ENCODE measurements around the gene ORC1. TPM values are rescaled to one million over a fixed set of nuclear protein-coding genes. Genes with fewer than 3 reads are reported as not detected.

The ORC1 gene
- total RNA-seq, 1 experiment from 2014 or later: 14.3 TPM

DNA sequence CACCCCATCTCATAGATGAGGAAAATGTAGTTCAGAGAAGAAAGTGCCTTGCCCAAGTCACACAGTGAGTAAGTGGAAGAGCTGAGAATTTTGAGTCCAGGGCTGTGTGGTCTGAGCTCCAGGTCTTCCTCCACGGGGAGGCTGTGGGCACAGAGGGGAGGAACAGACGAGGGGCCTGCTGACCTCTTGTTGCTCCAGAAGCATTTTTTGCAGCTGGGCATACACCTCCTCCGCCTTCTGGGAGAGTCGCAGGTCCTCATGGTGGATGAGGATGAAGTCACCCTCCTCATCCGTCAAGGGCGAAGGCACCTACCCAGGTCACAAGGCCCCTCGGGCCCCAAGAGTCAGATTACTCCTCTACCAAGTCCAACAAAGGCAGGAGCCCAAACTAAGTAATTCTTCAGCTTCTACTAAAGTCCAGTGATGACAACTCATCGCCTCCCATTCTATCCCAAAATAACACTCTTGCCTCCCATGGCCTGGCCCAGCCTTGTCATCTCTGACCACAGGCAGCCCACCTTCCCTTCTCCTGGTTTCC lies 47.3 kb downstream of the ORC1 start:
- BruUV-seq (replicated peaks): no TSS peak
- no peak for ATAC-seq
- Histone ChIP-seq H3K4me1 (ENCODE audit: control insufficient read depth, insufficient read depth, low read length) (no peaks in the 10 kb centered on the region), H3K9me3 (ENCODE audit: control insufficient read depth, insufficient read depth, low read depth, low read length) (no peaks in the 10 kb centered on the region), H3K36me3 (ENCODE audit: control insufficient read depth, insufficient read depth, low read length) (peaks cover 22% of the 10 kb centered on the region), H3K27me3 (ENCODE audit: control insufficient read depth, insufficient read depth, low read length) (no peaks in the 10 kb centered on the region), H3K4me3 (ENCODE audit: low read depth in 2 of 2, low read length in 2 of 2) (no peak overlapping the region), H3K27ac (ENCODE audit: low read length) (no peak overlapping the region)
- TF ChIP-seq, protein P1, sequence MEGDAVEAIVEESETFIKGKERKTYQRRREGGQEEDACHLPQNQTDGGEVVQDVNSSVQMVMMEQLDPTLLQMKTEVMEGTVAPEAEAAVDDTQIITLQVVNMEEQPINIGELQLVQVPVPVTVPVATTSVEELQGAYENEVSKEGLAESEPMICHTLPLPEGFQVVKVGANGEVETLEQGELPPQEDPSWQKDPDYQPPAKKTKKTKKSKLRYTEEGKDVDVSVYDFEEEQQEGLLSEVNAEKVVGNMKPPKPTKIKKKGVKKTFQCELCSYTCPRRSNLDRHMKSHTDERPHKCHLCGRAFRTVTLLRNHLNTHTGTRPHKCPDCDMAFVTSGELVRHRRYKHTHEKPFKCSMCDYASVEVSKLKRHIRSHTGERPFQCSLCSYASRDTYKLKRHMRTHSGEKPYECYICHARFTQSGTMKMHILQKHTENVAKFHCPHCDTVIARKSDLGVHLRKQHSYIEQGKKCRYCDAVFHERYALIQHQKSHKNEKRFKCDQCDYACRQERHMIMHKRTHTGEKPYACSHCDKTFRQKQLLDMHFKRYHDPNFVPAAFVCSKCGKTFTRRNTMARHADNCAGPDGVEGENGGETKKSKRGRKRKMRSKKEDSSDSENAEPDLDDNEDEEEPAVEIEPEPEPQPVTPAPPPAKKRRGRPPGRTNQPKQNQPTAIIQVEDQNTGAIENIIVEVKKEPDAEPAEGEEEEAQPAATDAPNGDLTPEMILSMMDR (IDR thresholded peaks at IDR 0.05): no peak
- TF ChIP-seq SIN3A (IDR thresholded peaks at IDR 0.05; ENCODE audit: borderline replicate concordance, insufficient read depth, low read depth, low read length) (no peak), TCF7L2 (IDR thresholded peaks at IDR 0.05; ENCODE audit: low read depth, low read length) (no peak), POLR2AphosphoS5 (IDR thresholded peaks at IDR 0.05; ENCODE audit: low read depth, low read length) (no peak)
- TF ChIP-seq, protein P2, sequence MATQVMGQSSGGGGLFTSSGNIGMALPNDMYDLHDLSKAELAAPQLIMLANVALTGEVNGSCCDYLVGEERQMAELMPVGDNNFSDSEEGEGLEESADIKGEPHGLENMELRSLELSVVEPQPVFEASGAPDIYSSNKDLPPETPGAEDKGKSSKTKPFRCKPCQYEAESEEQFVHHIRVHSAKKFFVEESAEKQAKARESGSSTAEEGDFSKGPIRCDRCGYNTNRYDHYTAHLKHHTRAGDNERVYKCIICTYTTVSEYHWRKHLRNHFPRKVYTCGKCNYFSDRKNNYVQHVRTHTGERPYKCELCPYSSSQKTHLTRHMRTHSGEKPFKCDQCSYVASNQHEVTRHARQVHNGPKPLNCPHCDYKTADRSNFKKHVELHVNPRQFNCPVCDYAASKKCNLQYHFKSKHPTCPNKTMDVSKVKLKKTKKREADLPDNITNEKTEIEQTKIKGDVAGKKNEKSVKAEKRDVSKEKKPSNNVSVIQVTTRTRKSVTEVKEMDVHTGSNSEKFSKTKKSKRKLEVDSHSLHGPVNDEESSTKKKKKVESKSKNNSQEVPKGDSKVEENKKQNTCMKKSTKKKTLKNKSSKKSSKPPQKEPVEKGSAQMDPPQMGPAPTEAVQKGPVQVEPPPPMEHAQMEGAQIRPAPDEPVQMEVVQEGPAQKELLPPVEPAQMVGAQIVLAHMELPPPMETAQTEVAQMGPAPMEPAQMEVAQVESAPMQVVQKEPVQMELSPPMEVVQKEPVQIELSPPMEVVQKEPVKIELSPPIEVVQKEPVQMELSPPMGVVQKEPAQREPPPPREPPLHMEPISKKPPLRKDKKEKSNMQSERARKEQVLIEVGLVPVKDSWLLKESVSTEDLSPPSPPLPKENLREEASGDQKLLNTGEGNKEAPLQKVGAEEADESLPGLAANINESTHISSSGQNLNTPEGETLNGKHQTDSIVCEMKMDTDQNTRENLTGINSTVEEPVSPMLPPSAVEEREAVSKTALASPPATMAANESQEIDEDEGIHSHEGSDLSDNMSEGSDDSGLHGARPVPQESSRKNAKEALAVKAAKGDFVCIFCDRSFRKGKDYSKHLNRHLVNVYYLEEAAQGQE (IDR thresholded peaks at IDR 0.05; ENCODE audit: insufficient read depth in 1 of 2, low read depth in 2 of 2, low read length in 1 of 2): no peak
- no peak for DNase-seq (ENCODE audit: low read depth, low spot score)
- intact Hi-C loops (cut with micrococcal nuclease; ENCODE audit: unreplicated experiment) (no loop called here), in situ Hi-C loops (cut with HindIII; ENCODE audit: low pct_unique_long_range_greater_than_20kb, low sequenced_read_pairs) (no loop called here)
- CTCF ChIA-PET: no interaction called here
- POLR2A ChIA-PET: no interaction called here

DNA sequence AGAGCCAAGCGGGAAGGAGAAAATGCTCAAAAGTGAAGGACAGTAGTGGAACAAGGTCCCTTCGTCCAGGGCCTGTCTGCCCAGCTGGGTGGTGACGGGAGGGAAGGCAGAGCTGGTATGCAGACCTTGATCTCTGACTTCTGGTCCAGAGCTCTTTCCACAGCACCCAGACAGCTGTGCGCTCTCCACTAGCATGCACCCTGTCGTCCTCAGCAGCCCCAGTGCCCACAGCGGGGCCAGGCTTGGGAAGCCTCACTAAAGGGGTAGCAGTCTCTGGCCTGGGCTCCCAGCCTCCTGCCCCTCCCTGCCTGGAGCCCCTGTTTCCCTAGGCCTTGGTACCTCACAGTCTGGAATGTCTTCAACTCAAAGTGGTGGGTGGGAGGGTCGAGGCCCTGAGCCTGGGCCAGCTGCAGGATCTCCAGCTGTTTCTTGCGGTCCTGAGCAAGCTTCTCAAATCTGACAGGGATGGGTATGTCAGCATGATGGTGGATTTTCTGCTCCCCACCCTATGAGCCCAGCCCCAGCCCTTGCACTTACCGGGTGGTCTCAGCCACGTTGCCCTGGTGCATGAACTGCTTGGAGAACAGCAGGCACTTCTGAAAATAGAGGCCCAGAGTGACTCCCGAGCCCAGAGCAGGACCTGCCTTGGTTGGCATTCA lies 48.2 kb downstream of the ORC1 start:
- Histone ChIP-seq H3K9me3 (ENCODE audit: control insufficient read depth, insufficient read depth, low read depth, low read length) (no peaks in the 10 kb centered on the region), H3K27ac (ENCODE audit: low read length) (no peak overlapping the region), H3K4me3 (ENCODE audit: low read depth in 2 of 2, low read length in 2 of 2) (no peak overlapping the region), H3K4me1 (ENCODE audit: control insufficient read depth, insufficient read depth, low read length) (no peaks in the 10 kb centered on the region), H3K36me3 (ENCODE audit: control insufficient read depth, insufficient read depth, low read length) (peaks cover 19% of the 10 kb centered on the region), H3K27me3 (ENCODE audit: control insufficient read depth, insufficient read depth, low read length) (no peaks in the 10 kb centered on the region)
- ChIA-PET POLR2A (no interaction called here), CTCF (no interaction called here)
- DNase-seq (ENCODE audit: low read depth, low spot score): no peak
- ATAC-seq: no peak
- BruUV-seq (replicated peaks): no TSS peak
- TF ChIP-seq TCF7L2 (IDR thresholded peaks at IDR 0.05; ENCODE audit: low read depth, low read length): no peak
- TF ChIP-seq, protein P1 (IDR thresholded peaks at IDR 0.05): no peak
- no peak for TF ChIP-seq SIN3A (IDR thresholded peaks at IDR 0.05; ENCODE audit: borderline replicate concordance, insufficient read depth, low read depth, low read length)
- TF ChIP-seq, protein P2 (IDR thresholded peaks at IDR 0.05; ENCODE audit: insufficient read depth in 1 of 2, low read depth in 2 of 2, low read length in 1 of 2): no peak
- TF ChIP-seq POLR2AphosphoS5 (IDR thresholded peaks at IDR 0.05; ENCODE audit: low read depth, low read length): no peak
- in situ Hi-C loops (cut with HindIII; ENCODE audit: low pct_unique_long_range_greater_than_20kb, low sequenced_read_pairs): no loop called here
- intact Hi-C loops (cut with micrococcal nuclease; ENCODE audit: unreplicated experiment): no loop called here

All from Panc1 (cell line).